ENCODE measurements around the gene APP.

DNA sequence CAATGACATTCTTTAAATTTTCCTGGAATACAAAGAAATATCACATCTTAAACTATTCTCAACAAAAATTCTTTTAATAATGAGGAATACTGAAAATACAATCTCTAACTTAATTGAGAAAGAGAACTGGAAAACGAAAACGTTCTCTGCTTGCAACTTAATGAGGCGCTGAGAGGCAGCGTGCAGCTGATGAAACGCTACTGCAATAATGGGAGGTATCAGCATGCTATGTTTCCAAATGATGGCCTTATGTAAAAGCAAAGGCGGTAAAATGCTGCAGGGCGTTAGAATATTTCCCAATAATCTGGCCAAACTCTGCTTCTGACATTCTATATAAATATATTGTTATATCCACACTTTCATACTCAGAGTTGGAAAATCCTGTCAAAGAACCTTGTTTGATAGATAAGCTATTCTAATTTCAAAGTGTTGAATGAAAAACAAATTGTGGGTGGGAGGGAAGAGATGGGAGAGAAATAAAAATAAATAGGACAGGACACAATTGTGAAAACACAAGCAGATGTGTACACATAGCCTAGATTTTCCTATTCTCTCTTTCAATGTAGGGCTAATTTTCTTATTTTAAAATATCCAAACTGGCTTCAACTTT lies 70.9 kb downstream of the APP start:
- TF ChIP-seq, protein P1, sequence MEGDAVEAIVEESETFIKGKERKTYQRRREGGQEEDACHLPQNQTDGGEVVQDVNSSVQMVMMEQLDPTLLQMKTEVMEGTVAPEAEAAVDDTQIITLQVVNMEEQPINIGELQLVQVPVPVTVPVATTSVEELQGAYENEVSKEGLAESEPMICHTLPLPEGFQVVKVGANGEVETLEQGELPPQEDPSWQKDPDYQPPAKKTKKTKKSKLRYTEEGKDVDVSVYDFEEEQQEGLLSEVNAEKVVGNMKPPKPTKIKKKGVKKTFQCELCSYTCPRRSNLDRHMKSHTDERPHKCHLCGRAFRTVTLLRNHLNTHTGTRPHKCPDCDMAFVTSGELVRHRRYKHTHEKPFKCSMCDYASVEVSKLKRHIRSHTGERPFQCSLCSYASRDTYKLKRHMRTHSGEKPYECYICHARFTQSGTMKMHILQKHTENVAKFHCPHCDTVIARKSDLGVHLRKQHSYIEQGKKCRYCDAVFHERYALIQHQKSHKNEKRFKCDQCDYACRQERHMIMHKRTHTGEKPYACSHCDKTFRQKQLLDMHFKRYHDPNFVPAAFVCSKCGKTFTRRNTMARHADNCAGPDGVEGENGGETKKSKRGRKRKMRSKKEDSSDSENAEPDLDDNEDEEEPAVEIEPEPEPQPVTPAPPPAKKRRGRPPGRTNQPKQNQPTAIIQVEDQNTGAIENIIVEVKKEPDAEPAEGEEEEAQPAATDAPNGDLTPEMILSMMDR (IDR thresholded peaks at IDR 0.05): no peak
- TF ChIP-seq KAT7 (CRISPR knock-in tag; IDR thresholded peaks at IDR 0.05; ENCODE audit: borderline replicate concordance) (no peak), ETV6 (CRISPR knock-in tag; IDR thresholded peaks at IDR 0.05) (no peak), CREM (CRISPR knock-in tag; IDR thresholded peaks at IDR 0.05) (no peak), PREB (CRISPR knock-in tag; IDR thresholded peaks at IDR 0.05; ENCODE audit: borderline replicate concordance) (no peak), CBFB (CRISPR knock-in tag; IDR thresholded peaks at IDR 0.05; ENCODE audit: low read depth) (no peak), HMGXB4 (CRISPR knock-in tag; IDR thresholded peaks at IDR 0.05) (no peak)
- TF ChIP-seq, protein P2, sequence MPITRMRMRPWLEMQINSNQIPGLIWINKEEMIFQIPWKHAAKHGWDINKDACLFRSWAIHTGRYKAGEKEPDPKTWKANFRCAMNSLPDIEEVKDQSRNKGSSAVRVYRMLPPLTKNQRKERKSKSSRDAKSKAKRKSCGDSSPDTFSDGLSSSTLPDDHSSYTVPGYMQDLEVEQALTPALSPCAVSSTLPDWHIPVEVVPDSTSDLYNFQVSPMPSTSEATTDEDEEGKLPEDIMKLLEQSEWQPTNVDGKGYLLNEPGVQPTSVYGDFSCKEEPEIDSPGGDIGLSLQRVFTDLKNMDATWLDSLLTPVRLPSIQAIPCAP (CRISPR knock-in tag; IDR thresholded peaks at IDR 0.05): no peak
- TF ChIP-seq, protein P3, sequence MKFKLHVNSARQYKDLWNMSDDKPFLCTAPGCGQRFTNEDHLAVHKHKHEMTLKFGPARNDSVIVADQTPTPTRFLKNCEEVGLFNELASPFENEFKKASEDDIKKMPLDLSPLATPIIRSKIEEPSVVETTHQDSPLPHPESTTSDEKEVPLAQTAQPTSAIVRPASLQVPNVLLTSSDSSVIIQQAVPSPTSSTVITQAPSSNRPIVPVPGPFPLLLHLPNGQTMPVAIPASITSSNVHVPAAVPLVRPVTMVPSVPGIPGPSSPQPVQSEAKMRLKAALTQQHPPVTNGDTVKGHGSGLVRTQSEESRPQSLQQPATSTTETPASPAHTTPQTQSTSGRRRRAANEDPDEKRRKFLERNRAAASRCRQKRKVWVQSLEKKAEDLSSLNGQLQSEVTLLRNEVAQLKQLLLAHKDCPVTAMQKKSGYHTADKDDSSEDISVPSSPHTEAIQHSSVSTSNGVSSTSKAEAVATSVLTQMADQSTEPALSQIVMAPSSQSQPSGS (CRISPR knock-in tag; IDR thresholded peaks at IDR 0.05; ENCODE audit: borderline replicate concordance, low read depth): no peak
